Bone marrow (tissue), 2 donors: ENCODE results near the gene CDK14.

ENCODE experiments used
- DNase-seq, 2 donors: peaks; one replicate each; lab custom pipeline; 2025; lab: John Stamatoyannopoulos, UW

The CDK14 gene

DNA sequence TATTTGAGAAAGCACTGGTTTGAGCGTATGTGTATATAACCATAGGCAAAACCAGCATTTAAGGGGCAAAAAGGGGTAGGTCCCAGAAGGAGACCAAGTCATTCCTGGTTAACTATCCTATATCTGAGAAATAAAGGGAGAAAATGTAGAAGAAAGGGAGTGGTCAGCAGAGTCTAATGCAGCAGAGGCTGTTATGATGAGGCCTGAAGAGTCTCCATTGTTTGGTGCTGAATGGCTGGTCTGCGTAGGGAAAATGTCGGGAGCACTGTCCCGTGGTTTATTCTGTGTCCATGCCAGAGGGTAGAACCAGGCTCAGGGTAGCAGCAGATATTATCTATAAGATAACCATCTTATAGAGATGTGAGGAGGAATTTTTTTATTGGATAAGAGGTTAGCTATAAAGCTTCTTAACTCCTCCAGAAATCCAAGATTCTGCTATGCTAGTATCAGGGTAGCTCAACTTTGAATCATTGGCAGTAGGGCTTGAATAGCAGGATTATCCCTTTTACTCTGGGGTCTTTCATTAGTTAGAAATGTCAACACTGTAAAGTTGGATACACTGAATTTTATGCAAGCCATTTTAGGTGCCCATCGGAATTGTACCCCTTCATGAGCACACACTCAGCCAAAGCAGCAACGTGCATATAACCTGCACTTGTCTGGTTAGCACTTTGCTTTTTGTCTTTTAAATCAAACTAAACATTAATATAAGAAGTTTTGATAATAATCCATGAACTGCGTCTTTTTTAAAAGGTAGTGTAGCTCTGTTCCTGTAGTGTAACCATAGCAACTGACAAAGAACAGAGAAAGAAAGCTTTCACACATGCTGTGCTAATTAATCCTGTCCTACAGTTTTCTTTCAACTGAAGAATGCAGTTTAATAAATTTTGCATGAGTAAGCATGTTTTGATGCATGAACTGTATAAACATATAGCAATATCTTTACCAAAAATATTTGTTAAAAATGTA, 356.1 kb downstream of the CDK14 start:
- DNase-seq = no peak

DNA sequence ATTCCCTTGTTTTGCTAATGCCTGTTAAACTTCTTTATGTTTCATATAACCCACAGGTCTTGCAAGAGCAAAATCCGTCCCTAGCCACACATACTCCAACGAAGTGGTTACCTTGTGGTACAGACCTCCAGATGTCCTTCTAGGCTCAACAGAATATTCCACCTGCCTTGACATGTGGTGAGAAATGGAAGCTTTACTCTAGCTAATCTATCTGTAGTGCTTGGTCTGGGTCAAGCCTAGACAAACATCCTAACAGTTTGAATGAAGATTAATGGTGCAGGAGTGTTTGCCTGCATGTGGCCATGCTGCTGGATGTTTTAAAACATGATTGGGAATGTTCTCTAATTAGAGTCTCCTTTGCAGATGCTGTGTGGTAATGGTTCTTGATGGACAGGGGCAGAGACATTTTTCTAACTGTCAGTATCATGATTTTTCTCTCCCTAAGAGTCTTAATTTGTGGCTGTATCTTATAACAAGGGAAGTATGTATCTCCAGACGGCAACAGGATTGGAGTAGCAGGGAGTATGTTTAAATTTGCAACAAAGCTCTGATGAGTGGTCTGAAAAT, 359.6 kb downstream of the CDK14 start:
- DNase-seq = no peak

DNA sequence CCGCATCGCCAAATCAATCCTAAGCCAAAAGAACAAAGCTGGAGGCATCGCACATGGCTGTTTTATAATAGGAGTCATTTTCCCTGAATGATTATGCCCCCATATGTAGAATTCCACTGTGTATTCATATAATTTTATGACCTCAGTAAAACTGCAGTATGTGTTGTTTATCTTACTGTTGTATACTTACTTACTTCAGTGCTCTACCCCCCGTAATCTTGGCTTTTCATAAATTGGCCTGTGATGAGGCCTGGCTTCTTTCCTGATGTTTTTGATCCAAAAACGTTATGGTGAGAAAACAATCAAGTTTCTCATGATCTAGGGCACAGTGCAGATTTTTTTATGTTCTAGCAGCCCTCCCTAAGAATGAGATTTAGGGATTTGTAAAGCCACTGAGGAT, 361.8 kb downstream of the CDK14 start:
- DNase-seq = no peak

DNA sequence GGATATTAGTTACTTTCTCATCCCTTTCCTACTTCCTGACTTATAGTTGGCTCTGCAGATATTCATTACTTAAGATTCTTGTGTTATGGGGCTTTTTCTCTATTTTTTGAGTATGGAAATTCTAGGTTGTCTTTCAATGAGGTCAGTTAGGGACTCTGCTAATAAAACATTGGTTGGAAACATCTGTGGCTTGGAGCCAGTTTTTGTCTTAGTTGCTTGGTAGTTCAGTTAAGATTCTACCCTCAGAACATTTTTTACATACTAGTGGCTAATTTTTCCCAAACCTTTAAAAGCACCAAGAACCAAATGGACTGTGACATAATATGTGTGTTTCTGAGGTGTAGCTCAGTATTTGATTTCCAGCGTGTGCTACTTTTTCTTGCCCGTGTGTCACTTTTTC, 362.5 kb downstream of the CDK14 start:
- DNase-seq = no peak

DNA sequence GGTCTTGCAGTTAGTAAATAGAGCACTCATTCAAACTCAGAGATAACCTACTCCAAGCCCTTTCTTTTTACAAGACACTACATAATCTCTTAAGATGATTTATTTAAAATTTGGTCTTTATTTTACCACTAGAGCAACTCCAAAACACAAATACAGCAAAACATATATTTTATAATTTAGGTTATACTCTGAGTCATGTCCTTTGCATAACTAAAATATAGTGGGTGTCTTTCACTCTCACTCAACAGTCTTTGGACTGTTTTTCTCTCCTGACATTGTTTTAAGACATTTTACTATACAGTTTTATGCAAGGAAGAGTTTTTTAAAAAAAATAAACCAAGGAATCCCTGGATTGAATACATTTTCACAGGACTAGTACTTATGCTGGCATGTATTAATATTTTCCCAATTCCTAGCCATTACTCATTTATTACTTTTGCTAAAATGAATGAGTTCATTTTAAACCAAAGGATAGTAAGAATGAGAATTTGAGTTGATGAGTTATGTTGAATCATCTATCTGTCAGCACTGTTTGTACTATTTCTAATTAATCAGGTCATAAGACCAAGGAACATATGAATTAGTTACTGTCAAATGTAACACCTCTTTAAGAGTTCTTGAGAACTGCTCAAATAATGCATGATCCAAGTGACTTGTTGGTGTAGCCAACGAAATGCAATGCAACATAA, 365.1 kb downstream of the CDK14 start:
- no peak for DNase-seq

DNA sequence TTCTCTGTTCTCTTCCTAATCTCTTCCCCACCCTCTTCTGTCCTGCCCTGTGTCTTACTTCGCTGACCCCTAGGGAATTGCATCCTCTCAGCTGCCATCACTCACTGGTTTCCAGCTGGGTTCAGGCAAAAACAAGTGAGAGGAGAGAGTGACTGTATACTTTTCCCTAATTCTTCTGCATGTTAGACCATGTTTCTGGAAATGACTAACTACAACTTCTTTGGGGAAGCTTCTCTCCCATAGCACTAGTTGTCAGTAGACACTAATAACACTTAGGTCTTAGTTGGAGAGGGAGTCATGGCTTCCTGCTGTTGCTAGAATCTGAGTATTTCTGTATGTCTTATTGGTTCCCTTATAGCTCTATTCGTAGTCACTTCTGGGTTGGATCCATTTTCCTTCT, 369.1 kb downstream of the CDK14 start:
- DNase-seq = no peak

DNA sequence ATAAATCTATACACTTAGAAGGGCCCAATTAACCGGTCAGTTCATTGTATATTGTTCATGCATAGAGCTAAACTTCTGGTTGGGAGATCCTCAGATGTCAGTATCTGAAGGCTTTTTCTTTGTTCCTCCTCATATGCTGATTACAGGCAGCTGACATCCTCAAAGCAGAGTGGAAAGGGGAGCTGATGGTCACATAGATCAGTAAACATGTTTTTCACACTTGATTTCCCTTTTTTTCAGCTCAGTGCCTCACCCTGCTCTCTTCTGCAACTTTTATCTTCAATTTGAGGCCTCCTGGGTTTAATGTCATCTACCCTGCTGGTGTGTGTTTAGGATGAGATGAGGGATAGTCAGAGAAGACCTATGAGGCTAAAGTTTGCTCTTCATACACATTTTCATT, 370.2 kb downstream of the CDK14 start:
- DNase-seq = no peak

DNA sequence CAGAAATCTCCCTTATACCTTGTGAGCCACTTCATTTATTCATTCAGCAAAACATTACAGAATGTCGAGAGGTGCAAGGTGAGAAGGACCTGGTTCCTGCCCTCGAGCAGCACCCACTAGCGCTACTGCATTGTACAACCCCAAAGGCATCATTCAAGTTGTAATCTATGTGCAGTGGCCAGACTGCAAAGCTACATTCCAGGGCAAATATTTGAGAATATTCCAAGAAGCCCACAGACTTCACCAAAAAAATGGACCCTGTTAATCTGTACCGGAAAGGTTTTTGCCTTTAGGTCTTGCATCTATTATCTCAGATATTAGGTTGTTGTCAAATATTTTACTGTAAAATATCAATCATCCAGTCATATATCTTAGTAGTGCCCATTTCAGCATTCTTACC, 372.8 kb downstream of the CDK14 start:
- no peak for DNase-seq

DNA sequence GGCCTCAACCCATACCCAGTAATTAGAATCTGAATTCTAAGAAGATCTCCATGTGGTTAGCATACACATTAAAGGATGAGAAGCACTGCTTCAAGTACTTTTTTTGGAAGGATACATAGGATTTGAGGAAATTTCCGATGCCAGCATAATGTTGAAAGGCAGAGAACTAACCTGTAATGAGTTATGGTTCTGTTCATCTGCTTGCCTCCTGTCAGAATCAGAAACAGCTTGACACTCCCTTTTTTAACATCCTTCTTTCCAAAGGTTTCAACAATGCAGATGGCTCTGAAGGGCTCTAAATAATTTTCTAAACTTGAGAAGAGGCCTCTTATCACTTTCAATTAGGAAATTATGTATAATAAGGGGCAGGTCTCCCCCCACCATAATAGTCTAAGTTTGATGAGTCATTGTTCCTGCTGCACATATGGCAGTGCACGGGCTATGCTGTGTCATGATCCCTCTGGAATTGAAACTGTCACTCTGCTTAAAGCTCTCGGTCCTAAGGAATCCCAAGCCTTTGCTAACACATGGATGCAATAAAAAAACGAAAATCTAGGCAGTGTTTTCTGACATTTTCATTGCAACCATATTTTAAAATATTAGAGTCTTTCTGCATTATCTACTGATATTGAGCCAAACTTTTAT, 376.9 kb downstream of the CDK14 start:
- no peak for DNase-seq

DNA sequence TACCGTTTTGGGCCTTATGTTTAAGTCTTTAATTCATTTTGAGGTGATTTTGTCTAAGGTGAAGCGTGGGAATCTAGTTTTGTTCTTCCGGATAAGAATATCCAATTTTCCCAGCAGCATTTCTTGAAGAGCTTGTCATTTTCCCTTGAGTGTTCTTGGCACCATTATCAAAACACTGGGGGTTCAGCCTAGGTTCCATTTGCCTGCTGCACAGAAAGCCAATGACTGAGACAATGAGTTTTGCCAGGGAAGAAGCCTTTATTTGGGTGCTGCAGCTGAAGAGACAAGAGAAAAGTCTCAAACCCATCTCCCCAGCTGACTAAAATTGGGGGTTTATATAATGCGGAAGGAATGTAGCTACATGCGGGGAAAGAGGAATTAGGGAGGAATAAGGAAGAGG, 380.9 kb downstream of the CDK14 start:
- DNase-seq = no peak

DNA sequence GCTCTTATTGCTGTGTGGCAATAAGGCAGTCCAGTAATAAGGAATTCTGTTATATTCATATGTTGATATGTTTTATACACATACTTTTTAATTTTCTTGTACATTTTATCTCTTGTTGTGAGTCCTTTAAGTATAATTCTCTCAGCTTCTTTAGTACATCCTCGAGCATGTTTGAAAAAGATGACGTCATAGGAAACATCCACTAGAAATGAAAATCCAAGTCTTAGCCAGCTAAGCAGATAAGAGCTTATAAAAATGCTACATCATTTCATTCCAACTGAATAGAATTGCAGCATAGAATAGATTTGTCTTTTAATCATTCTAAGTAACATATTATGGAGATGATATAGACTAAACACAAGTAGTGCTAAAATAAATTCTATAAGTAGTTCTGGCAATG, 384.4 kb downstream of the CDK14 start:
- no peak for DNase-seq

DNA sequence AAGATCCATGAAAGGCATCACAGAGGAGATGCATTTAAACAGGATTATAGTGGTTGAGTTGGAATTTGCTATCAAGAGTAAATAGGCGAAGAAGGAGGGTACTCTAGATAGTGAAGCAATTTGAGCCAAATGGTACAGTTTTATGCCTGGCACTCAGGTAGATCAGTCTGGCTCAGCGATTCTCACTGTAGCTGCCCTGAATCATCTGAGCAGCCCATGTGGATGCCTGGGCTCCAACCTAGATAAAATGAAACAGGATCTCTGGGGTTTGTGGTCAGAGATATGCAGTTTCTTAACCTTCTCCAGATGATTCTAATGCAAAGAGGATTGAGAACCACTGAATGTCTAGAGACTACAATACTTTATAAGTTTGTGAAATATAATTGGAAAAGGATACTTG, 386.1 kb downstream of the CDK14 start:
- no peak for DNase-seq

DNA sequence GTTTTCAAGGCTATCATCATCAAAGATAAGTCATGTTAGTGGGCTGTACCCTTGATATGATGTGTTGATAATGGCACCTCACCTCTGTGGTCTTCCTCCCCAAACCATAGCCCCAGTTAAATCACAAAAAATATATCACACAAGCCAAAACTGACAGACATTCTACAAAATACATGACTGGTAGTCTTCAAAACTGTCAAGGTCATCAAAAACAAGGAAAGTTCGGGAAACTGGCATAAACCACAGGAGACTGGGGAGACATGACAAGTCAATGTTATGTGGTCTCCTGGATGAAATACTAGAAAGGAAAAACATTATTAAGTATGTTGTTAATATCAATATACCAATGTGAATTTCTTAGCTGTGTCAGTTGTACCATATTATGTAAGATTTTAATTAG, 388.6 kb downstream of the CDK14 start:
- DNase-seq = no peak

DNA sequence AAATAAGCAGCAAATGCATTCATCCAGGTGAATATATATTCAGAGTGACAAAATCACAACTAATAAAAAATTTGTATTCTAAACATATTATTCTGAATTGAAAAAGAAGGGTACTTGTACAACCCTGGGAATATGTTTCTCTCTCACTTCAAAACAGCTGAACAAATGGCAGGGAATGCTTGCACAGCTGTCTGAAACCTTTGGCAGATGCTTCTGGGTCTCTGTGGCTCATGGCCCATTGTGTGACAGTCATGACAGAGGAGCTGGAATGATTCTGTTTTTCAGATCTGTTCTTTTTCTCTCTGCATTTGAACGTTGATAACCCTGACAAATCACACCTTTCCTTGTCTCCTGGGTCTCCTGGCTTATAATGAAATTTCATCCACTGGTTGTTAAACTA, 392.4 kb downstream of the CDK14 start:
- no peak for DNase-seq

DNA sequence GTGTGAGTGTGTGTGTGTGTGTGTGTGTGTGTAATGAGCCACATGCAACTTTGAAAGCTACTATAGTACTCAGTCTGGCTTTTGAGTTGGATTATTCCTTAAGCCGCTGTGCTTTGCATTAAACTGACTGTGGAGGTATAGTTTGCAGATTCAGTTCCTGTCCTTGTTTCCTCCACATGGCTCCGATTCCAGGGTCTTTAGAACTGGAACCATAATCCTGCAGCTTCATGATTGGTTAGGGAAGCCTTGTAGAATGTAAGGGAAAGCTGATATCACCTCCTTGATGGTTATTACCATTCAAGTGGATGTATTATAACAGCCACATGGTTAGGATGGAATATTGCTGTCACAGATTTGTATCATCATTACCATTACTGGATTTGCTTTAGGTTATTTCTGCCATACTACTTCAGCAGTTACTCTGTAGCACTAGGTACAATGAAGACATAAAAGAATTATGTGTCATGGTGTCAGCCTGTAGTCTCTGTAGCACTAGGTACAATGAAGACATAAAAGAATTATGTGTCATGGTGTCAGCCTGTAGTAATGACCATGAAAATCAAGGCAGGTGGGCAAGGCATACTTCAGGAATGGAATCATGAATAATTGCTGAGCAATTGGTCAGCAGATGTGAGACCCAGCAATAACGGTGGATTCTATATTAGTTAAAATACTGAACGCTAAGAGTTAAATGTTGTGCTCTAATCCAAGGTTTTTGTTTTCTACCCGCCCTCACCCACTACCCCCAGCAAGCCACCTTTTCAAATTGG, 393.1 kb downstream of the CDK14 start:
- no peak for DNase-seq

DNA sequence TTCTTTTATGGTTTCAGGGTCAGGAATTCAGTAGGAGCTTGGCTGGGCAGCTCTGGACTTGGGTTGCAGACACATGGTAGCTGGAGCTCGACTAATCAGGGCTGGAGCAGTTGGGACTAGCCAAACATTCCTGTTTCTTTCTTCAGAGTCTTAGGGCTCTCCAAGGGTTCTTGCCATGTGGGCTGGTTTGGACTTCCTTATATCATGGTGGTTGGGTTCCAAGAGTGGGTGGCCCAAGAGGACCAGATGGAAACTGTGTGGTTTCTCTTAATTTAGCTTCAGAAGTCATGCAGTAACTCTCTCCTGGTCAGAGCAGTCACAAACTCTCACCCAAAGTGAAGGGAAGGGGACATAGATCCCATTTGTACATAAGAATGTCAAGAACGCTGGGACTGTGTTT, 398.0 kb downstream of the CDK14 start:
- no peak for DNase-seq

DNA sequence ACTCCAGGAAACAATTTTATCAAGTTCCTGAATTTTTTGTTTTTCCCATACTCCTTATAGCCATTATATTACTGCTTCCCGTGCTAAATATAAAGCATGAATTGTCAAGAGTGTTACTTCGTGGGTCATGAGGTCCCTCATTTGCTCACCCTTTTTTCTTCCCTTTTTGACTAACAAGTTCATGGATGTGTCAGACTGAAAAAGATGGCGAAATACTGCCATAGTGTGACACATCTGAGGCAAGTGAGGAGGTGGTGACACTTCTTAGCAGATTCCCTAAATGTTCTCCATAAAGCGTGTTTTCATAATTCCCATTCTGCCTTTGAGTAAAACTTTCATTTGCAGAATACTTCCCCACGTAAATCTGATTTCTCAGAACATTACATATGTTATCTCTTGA, 398.5 kb downstream of the CDK14 start:
- DNase-seq = no peak

DNA sequence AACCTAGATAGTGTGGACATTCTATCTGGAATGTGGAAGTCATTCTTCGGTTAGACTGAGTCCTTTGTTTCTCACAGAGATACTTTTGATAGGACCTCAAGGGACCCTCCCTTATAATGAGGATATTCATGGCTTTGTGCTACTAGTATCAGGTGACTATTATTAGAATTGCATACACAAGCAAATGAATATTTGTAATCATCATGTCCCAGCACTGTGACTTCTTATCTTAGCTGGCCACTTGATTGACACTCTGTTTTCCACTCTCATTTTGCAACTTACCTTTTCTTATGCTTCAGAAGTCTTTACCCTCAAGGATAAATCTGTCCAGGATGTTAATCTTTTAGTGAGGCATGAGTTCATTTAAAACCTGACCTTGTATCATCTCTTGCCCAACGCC, 399.9 kb downstream of the CDK14 start:
- no peak for DNase-seq

DNA sequence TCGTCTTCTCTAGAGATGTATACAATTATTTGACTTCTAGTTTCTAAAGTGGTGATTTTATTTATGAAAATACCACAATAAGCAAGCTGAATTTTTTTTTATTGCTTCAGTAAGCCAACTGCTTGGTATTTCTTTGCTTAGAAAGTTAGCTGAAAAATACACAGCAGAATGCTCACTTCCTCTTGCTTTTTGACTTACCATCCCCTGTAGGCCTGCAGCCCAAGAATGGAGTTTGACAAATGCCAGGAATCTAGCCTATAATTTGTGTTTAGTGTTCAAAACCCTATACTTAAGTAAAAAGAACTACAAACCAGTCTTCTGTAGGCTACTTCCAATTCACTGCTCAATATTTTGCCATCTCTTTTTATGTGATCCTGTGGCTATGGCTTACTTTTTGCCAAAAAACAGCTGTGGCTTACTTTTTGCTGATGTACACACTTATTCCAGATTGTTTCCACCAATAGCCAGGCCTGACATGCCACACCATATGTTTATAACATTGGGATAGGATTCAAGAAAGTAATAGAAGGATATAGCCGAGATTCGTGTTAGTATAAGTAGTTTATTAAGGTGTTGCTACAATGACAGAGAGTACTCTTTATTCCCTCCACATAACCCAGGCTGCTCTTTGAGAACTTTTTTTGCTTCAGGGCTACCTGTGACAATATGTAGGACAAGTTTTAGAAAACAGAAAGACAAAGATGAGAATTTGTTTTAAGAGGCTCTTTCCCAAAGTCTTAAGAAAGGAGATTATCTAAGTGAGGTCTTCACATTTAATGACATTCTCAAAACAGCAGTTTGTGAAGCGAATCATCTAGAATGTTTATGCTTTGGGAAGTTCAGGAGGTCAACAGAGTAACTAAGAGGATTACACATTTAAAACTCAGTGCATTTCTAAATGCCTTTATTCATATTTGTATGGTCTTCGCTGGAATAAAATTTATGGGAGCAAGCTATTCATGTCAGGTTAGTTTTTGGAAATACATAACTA, 404.2 kb downstream of the CDK14 start:
- no peak for DNase-seq

DNA sequence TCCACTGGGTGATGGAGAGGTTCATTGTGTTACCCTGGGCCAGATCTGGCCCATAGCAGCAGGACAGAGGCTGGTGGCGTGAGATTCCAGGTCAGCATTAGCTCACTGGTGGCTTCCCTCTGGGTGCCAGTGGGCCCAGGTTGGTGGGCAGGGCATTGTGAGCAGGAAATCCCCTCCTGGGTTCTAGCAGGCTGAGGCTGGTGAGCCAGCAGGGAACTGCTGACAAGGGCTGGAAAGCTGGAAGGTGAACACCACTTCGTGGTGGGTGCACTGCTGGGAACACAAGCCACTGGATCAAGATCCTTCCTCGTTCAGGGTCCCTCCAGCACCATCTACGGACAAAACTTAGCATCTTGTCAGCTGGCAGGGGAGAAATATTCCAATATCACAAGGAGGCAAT, 408.9 kb downstream of the CDK14 start:
- DNase-seq = no peak

DNA sequence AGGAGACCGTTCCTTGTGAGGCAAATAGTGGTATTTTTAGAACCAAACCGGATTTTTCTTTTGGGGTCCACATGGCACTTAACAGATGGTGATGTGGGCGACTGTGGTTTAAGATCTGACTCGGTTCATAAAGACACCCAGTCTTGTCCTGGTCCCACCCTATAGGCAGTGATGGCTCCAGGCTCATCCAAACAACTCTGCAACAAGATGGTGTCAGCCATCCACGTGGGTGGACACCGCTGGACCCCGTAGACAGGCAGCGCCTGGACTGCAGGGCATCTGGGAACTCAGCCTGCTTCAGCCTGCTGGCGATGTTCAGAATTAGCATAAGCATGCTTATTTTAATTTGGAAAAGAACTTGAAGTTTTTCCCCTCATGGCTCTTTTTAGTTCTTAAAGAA, 409.7 kb downstream of the CDK14 start:
- DNase-seq = no peak
